HUES6 (cell line): ENCODE data around the gene CDH2.

Experiments used
- H3K27ac ChIP-seq: 2 replicates; pipeline ENCODE4 v1.7.0; 2013; ENCODE audit warnings: low read depth, mild to moderate bottlenecking, low read length, inconsistent platforms
- H3K27me3 ChIP-seq: 2 replicates; pipeline ENCODE4 v1.6.1; 2013; ENCODE audit warnings: low read length; ENCODE audit not compliant: control insufficient read depth, insufficient read depth
- H3K36me3 ChIP-seq: 2 replicates; pipeline ENCODE4 v1.6.1; 2013; ENCODE audit warnings: low read length; ENCODE audit not compliant: control insufficient read depth, insufficient read depth
- H3K4me1 ChIP-seq: 2 replicates; pipeline ENCODE4 v1.6.1; 2013; ENCODE audit warnings: low read length; ENCODE audit not compliant: control insufficient read depth, insufficient read depth
- H3K4me3 ChIP-seq: 2 replicates; pipeline ENCODE4 v1.5.1; 2013; ENCODE audit warnings: low read depth, low read length
- H3K9ac ChIP-seq: one replicate; pipeline ENCODE4 v1.6.1; 2013; ENCODE audit warnings: mild to moderate bottlenecking, low read length
- H3K9me3 ChIP-seq: 2 replicates; pipeline ENCODE4 v1.6.1; 2013; ENCODE audit warnings: low read depth, low read length; ENCODE audit not compliant: control insufficient read depth, insufficient read depth

Gene CDH2

DNA sequence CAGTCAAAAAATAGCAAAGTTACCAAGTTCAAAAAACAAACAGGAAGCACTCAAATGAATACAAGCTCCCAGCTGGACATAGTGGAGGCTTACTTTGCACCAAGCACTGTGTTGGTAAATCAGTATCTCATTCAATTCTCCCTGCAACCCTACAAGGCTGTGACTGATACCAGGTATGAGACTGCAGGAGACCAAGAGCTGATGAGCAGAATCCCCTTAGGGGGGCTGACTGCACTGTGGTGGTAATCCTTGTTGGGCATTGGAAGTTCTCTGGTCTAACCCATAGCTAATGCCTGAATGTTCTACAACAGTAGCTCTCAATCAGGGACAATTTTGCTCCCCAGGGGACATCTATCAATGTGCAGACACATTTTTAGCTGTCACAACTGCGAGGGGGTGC lies 26.0 kb downstream of the CDH2 start:
- H3K4me1 ChIP-seq: peaks cover 74% of the 10 kb centered on the region
- H3K4me3 ChIP-seq: no peak overlapping the region
- no peak overlapping the region for H3K27ac ChIP-seq
- H3K36me3 ChIP-seq: no peaks in the 10 kb centered on the region
- H3K9ac ChIP-seq: no peak overlapping the region
- no peaks in the 10 kb centered on the region; the same call in 1 of the 2 replicates for H3K27me3 ChIP-seq
- no peaks in the 10 kb centered on the region for H3K9me3 ChIP-seq

DNA sequence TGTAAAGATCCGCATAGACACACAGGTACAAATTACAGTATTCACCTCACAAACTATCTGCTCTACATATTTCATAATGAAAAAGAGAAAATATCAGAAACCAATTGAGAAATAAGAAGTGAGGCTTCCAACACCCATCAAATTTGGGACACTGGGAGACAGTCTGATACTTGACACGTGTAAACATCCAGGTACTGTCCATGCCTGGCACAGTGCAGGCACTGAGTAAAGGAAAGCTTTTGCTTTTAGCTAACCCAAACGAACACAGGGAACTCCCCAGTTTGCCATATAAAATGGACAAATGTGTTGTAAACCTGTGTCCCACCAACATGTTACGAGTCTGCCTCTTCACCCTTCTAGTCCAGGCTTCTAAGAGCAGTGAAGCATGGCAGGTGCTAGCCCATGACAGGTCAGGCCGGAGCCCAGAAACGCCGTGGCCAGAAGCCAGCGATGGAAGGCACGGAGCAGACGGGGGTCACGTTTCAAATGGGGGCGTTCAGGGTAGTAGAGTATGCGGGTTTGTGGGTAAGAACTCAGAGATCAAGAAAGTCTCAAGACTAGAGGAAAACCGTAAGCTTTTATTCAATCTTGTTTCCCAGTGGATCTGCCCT lies 27.0 kb downstream of the CDH2 start:
- no peaks in the 10 kb centered on the region; the same call in 1 of the 2 replicates for H3K27me3 ChIP-seq
- H3K27ac ChIP-seq: no peak overlapping the region
- H3K36me3 ChIP-seq: peaks cover 5% of the 10 kb centered on the region; the same call in 1 of the 2 replicates
- no peak overlapping the region for H3K9ac ChIP-seq
- no peaks in the 10 kb centered on the region for H3K9me3 ChIP-seq
- H3K4me1 ChIP-seq: peaks cover 64% of the 10 kb centered on the region
- no peak overlapping the region for H3K4me3 ChIP-seq

DNA sequence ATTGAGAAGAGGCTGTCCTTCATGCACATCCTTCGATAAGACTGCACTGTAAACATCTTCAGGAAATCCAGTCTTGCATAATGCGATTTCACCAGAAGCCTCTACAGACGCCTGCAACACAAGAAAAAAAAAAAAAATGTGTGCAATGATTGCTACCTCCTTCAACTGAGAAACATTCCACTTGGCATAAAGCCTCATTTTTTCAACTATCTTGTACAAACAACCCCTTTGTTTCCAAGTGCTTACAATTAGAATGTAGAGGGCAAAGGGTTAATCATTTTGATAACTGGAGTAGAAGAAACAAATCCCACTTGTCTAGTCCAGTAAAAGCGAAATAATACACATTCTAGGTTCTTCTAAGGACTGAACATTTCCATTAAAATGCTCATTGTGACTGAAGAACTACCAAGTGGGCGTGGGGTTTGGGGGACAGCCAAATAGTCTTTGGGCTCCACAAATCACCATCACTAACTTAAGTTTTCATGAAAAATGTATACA lies 29.2 kb downstream of the CDH2 start:
- H3K27ac ChIP-seq: no peak overlapping the region
- peaks cover 42% of the 10 kb centered on the region for H3K4me1 ChIP-seq
- peaks cover 5% of the 10 kb centered on the region; the same call in 1 of the 2 replicates for H3K36me3 ChIP-seq
- no peak overlapping the region for H3K4me3 ChIP-seq
- no peak overlapping the region for H3K9ac ChIP-seq
- H3K27me3 ChIP-seq: no peaks in the 10 kb centered on the region
- H3K9me3 ChIP-seq: no peaks in the 10 kb centered on the region

DNA sequence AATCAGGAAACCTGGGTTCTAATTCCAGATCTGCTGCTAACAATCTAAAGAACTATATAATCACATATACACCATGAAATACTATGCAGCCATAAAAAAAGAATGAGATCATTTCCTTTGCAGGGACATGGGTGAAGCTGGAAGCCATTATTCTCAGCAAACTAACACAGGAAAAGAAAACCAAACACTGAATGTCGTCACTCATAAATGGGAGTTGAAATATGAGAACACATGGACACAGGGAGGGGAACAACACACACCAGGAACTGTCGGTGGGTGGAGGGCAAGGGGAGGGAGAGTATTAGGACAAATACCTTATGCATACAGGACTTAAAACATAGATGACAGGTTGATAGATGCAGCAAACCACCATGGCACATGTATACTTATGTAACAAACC lies 33.2 kb downstream of the CDH2 start:
- no peak overlapping the region for H3K27ac ChIP-seq
- no peaks in the 10 kb centered on the region for H3K9me3 ChIP-seq
- no peak overlapping the region for H3K4me3 ChIP-seq
- no peak overlapping the region for H3K9ac ChIP-seq
- H3K4me1 ChIP-seq: peaks cover 14% of the 10 kb centered on the region
- peaks cover 9% of the 10 kb centered on the region; the same call in 1 of the 2 replicates for H3K36me3 ChIP-seq
- H3K27me3 ChIP-seq: no peaks in the 10 kb centered on the region

DNA sequence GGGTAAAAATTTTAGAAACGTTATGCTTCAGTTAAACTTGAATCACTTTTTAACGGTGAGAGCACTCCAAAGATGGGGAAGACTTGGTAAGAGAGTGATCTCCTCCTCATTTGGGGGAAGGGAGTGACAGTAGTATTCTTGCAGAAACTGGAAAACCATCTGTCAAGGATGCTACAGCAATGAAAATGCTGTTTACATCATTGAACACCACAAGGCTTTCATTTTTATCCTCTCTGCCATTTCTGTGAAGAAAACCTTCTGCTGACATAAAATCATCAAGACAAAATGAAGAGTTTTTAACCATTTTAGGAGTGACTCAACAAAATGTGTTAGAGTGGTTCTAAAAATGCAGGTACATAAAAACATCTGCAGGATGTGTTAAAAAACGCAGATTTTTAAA lies 38.1 kb downstream of the CDH2 start:
- Histone ChIP-seq H3K36me3 (0 out of 2 replicates have a peak, but pooled peaks cover 4% of the 10 kb centered on the region), H3K9ac (no peak overlapping the region), H3K4me1 (peaks cover 4% of the 10 kb centered on the region; the same call in 1 of the 2 replicates), H3K27ac (no peak overlapping the region), H3K4me3 (no peak overlapping the region), H3K27me3 (no peaks in the 10 kb centered on the region), H3K9me3 (no peaks in the 10 kb centered on the region)

DNA sequence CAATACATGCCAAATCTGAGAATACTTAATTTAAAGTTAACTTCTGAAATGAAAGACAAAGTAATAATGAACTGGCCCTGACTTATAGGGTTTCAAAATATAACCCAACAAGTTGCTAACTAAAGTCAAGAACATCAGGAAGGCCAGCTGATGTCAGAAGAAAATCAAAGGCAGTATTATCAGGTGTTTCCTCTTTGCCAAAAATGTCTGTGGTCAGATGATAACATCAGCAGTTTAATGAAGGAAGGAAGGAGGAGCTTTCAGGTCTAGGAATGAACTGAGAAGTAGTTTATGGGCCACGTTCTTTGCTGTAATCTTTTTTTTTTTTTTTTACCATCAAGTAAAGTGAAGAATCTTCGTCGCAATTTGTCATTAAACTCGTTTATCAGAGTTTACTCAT lies 40.9 kb downstream of the CDH2 start:
- H3K36me3 ChIP-seq: 0 out of 2 replicates have a peak, but pooled peaks cover 4% of the 10 kb centered on the region
- no peaks in the 10 kb centered on the region for H3K9me3 ChIP-seq
- H3K9ac ChIP-seq: no peak overlapping the region
- H3K27ac ChIP-seq: no peak overlapping the region
- peaks cover 11% of the 10 kb centered on the region; the same call in 1 of the 2 replicates for H3K4me1 ChIP-seq
- H3K27me3 ChIP-seq: no peaks in the 10 kb centered on the region
- H3K4me3 ChIP-seq: no peak overlapping the region

DNA sequence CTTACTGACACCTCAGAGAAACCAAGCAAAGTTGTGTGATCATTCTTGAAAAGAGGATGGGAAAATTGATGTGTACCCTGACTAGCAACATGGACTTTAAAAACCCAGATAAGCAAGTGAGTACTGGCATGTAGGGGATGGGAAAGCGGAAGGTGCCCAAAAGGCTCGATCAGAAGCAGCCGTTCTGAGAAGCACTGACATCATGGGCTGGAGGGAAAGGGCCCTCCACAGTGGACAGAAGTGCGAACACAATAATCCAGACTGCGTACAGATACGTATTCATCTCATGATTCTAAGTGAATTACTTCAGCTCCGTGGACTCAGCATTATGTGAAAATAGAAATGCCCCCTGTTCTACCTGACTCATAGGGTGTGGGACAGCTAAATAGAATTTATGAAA lies 42.2 kb downstream of the CDH2 start:
- Histone ChIP-seq H3K4me1 (peaks cover 11% of the 10 kb centered on the region; the same call in 1 of the 2 replicates), H3K36me3 (no peaks in the 10 kb centered on the region), H3K4me3 (no peak overlapping the region), H3K9me3 (no peaks in the 10 kb centered on the region), H3K9ac (no peak overlapping the region), H3K27ac (no peak overlapping the region), H3K27me3 (no peaks in the 10 kb centered on the region)

DNA sequence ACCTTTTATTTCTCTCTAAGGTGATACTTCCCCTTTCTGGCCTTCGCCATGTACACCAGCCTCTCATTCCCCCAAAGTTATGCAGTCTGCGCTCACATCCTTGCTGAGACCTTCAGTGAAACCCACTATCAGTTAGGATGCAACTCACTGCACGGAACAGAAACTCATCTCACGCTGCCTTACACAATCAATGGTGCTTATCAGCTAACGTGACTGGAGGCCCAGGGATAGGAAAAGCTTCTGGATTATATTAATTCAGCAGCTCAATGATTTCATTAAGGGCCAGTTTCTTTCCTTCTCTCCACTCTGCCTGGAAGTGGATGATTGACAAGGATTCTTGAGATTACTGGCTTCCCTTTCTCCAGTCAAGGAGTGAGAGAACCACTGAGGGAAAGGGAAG lies 44.8 kb downstream of the CDH2 start:
- no peaks in the 10 kb centered on the region for H3K27me3 ChIP-seq
- H3K4me3 ChIP-seq: no peak overlapping the region
- peaks cover 22% of the 10 kb centered on the region for H3K4me1 ChIP-seq
- H3K27ac ChIP-seq: no peak overlapping the region
- no peak overlapping the region for H3K9ac ChIP-seq
- H3K36me3 ChIP-seq: no peaks in the 10 kb centered on the region
- H3K9me3 ChIP-seq: no peaks in the 10 kb centered on the region

DNA sequence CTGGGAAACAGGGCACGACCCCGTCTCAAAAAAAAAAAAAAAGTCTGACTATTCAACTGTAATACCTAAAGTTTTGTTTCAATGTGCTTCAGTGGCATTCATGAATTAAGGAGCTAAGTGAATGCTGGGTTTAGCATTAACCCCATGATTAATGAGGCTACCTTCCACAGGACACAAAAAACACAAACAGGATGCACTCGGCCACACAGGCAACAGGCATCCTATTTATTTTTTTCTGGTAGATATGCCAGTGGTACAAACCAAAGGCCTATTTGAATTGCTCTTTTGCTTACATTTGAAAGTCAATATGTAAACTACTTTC lies 48.3 kb downstream of the CDH2 start:
- Histone ChIP-seq H3K4me1 (peaks cover 18% of the 10 kb centered on the region), H3K9me3 (no peaks in the 10 kb centered on the region), H3K27me3 (no peaks in the 10 kb centered on the region), H3K9ac (no peak overlapping the region), H3K36me3 (no peaks in the 10 kb centered on the region), H3K4me3 (no peak overlapping the region), H3K27ac (no peak overlapping the region)

DNA sequence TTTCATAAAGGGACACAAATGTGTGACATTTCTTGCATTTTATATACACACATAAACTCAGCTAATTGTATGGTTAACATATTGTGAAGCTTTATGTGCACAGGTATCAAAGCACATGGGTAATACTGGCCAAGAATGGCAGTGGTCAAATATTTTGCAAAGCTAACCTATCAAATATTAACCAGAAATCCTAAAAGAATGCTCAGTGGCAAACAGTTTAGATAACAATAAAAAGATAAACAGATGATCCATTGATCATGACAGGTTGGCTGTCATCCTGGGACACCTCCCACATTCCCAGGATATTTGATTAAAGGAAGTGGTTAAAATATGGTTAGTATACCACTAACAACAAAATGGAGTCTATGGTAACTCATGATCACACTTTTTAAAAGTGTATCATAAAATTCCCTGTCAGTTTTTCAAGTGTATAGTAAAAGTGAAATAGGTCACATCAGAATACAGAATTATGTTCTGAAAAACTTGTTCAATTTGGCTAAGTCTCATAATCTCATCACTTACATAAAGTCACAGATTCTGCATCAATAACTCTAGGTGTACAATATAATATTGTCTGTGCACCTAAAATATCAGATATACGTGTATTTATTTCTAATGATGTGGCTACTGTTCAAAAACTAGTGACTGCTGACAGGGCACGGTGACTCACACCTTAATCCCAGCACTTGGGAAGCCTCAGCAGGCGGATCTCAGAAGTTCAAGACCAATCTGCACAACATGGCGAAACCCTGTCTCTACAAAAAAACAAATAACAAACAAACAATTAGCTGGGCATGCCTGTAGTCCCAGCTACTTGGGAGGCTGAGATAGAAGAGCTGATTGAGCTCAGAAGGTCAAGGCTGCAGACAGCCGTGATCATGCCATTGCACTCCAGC lies 48.9 kb downstream of the CDH2 start:
- no peaks in the 10 kb centered on the region for H3K36me3 ChIP-seq
- no peak overlapping the region for H3K9ac ChIP-seq
- H3K27ac ChIP-seq: no peak overlapping the region
- no peaks in the 10 kb centered on the region for H3K27me3 ChIP-seq
- H3K4me1 ChIP-seq: peaks cover 18% of the 10 kb centered on the region
- no peak overlapping the region for H3K4me3 ChIP-seq
- H3K9me3 ChIP-seq: no peaks in the 10 kb centered on the region

DNA sequence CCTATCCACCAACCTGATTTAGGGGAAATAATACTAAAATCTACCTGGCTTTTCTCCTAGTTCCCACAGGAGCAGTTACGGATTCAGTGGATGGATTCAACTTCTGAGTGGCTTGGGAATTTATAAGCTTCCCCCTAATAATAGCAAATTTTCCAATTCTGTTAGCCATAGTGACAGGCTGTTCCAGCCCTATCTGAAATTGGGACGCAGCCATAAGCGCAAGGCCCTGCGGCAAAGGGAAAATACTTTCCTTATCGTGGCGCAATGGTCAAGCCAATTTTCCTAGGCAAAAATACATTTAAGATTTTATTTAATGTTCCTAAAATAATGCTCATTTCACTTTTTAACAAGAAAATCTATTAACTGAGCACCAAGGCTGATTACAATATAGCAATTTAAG lies 49.7 kb downstream of the CDH2 start:
- Histone ChIP-seq H3K36me3 (no peaks in the 10 kb centered on the region), H3K27ac (no peak overlapping the region), H3K9me3 (no peaks in the 10 kb centered on the region), H3K27me3 (no peaks in the 10 kb centered on the region), H3K4me3 (no peak overlapping the region), H3K4me1 (peaks cover 11% of the 10 kb centered on the region), H3K9ac (no peak overlapping the region)
